NCI-H128 (cell line): ENCODE results near the gene PCMTD2.

Experiments used
- DNase-seq: peaks from one replicate; lab custom pipeline; 2025; ENCODE audit not compliant: unreplicated experiment; lab: John Stamatoyannopoulos, UW

The PCMTD2 gene

GRCh38 chr20:64254571-64255360, 782 bp upstream of the PCMTD2 start:
- no peak for DNase-seq

GRCh38 chr20:64256282-64256935, 861 bp downstream of the PCMTD2 start:
- DNase-seq: no peak

- DNase-seq: no peak
Measured at GRCh38 chr20:64257107-64257757, 1.7 kb downstream of the PCMTD2 start.

DNA sequence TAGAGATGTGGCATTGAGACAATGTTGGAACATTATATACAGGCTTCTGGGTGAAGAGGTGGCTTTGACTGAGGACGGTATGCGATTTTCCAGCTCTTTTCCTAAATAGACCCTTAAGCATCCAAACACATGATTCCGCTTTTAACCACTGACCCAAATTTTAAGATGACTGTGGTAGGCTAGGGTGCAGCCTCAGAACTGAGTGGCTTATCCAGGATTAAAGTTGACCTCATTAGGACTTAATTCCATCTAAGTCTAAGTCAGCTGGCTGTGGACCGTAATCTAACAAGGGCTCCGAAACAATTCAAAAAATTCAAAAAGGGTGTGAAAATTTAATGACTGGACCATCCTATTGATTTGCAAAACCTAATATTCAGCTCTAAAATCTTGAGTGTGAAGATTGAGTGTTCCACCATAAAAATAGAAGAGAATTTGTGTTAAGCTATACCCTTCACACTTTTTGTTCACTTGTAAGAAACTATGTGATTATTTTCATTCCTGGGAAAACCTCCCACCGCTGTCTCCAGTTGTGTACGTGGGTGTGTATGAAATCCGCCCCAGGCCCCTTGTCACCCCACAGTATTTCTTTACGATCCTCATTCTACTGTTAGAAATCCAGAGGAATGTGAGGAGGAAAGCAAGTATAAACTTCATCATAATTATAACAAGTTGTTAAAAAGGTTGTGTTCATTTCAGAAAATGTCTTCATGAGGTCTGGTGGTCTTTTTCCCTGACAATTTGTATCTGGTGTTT, 2.7 kb downstream of the PCMTD2 start:
- DNase-seq: no peak

DNA sequence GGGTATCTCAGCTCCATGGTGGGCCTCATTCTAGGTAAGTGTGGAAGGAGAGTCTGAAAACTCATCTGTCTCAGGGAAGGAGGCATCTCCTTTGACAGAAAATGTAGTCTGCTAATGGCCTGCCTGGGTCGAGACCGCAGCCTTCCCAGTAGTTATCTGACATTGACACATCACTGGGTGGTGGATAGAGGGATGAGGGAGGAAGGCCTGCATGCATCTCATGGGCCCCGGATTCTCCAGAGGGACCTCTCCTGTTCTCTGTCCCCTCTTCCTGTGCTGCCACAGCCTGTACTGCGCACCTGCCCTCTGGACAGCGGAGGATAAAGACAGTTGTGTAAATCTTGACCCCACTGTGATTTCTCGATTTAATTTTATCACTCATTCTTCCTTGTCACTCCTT, 4.7 kb downstream of the PCMTD2 start:
- DNase-seq: no peak

DNA sequence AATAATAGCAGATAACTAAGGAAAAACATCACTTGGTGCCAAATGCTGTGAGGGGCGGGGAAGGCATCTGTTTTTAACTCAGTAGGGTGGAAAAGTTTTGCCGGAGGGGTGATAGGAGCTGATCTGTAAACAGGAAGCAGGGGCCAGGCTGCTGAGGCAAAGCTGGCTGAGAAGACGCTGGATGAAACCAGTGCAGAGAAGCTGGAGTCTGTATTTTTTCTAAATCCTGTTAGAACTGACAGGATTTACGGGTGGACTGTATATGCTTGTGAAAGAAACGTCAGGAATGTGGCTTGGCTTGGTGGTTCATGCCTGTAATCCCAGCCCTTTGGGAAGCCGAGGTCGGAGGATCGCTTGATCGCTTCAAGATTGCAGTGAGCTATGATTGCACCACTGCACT, 5.6 kb downstream of the PCMTD2 start:
- no peak for DNase-seq

GRCh38 chr20:64264091-64264490, 8.5 kb downstream of the PCMTD2 start:
- no peak for DNase-seq

DNA sequence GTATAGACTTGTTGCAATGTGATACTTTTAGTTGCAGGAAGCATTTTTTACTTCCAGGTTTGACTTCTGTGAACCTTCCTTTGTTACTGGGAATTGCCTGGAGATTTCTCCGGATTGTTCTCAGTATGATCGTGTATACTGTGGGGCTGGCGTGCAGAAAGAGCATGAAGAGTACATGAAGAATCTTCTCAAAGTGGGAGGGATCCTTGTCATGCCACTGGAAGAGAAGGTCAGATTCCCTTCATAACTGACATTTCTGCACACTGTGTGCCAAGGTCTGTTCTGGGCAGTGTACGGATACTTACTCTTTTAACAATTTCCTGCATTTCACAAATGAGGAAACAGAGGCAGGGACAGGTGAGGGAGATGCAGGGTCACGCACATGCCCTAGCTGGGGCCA, 9.7 kb downstream of the PCMTD2 start:
- no peak for DNase-seq

DNA sequence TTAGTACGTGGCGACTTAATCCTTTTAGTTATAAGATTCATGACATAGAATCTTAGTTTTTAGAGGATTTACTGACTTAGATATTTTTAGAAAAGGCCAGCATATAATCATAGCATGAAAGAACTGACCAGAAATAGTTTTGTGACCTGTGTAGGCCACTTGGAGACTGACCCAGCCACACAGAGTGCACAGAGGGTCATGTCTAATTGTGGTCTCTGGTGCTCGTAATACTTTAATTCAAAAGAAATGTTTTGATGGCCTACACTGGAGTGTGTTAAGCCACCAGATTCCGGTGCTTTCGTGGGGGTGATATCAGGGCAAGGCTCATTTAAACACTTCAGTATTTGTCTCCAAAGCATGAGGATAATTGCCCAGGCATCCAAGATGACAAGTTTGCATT, 11.4 kb downstream of the PCMTD2 start:
- no peak for DNase-seq

GRCh38 chr20:64268174-64268573, 12.6 kb downstream of the PCMTD2 start:
- no peak for DNase-seq

GRCh38 chr20:64269604-64270411, 14.3 kb downstream of the PCMTD2 start:
- no peak for DNase-seq

DNA sequence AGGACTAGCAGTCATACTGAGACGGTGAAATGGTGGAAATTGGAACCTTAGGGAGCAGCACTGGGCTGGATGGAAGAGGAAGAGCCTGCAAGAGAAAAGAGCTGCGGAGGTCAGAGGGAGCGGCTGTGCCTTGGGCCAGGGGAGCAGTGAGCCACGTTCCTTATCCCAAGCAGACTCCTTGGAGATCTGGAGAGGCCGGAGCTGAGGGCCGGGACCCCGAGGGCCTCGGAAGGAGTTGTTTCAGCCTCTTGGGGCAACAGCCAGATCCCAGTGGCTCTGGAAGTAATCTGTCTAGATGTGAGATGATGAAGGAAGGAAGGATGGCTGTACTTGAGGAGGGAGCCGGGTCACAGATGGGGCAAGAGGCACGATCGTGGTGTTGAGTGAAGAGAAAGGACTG, 16.1 kb downstream of the PCMTD2 start:
- DNase-seq: no peak

GRCh38 chr20:64273109-64273508, 17.6 kb downstream of the PCMTD2 start:
- DNase-seq: no peak

GRCh38 chr20:64276817-64277216, 21.3 kb downstream of the PCMTD2 start:
- DNase-seq: no peak

DNA sequence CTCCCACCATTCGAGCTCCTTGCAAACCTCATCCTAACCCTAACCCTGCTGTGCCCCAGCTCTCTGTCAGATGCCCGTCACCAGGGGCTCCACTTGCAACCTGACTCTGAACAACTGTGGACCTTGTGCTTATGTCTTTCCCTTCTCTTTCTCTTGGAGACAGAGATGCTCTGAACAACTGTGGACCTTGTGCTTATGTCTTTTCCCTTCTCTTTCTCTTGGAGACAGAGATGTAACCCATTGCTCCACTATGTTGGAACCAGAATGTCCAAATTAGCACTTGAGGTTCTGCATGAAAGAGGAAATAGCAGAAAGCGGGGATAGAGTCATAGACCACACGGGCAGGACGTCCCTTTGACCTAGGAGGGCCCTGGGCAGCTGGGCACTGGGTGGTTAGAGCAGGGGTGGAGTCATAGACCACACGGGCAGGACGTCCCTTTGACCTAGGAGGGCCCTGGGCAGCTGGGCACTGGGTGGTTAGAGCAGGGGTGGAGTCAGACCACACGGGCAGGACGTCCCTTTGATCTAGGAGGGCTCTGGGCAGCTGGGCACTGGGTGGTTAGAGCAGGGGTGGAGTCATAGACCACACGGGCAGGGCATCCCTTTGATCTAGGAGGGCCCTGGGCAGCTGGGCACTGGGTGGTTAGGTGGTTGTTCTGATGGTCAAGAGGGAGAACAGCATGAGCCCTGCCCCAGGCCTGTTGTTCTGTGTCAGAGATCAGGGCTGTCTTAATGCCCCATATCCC, 22.2 kb downstream of the PCMTD2 start:
- DNase-seq: no peak

GRCh38 chr20:64278317-64278681, 22.8 kb downstream of the PCMTD2 start:
- no peak for DNase-seq

- DNase-seq: no peak
Measured at GRCh38 chr20:64279826-64280459, 24.4 kb downstream of the PCMTD2 start.

DNA sequence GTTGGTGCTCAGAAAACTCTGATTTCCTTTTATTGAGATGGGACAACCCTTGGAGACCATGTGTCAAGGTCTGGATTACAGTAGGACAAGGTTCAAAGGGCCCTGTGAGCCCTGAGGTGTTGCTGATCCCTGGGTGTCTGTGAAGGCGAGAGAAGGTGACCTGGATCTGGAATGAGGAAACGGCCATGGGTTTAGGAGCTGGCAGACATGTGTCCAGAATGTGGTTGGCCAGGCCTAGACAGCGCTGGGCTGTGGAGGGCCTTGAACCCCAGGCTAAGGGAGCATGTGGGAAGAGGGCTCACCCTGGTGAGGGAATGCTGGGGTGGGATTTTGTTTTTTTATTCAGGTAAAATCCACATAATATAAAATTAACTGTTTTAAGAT, 24.9 kb downstream of the PCMTD2 start:
- no peak for DNase-seq

DNA sequence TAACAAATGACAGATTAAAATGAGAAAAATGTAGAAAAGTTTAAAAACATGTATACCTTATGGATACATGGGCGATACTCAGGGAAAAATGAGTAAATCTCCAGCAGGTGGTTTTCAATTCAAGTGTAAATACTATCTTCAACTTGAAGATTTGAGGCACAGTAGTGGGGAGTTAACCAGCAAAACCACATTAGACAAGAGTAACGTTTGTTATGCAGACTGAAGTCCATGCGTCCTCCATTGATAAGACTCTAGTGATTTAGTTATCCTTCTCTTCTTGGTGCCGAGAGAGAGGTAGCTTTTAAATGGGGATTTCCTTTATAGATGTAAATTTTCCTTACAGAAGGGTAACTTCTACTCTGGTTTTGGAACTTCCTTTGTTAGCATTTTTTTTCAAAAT, 28.1 kb downstream of the PCMTD2 start:
- DNase-seq: no peak
